Ovary (tissue), 9 donors: ENCODE data around the gene CASP7. TPM values are rescaled to one million over a fixed set of nuclear protein-coding genes. Genes with fewer than 3 reads are reported as not detected.

Source experiments
- DNase-seq, 5 donors: peaks; one replicate each; pipeline ENCODE4 v3.0.0-alpha.2; 2019 to 2020
- H3K27ac ChIP-seq, 2 donors: fragments of 200-600 bp; one replicate each; pipeline versions ENCODE4 v1.5.1 to v1.8.0; 2019 to 2022
- H3K27me3 ChIP-seq: fragments of 200-600 bp; one replicate; pipeline ENCODE4 v1.8.0; 2022
- H3K36me3 ChIP-seq: fragments of 200-600 bp; sonication (generic); one replicate; pipeline ENCODE4 v1.5.1; 2019
- H3K4me1 ChIP-seq: one replicate; pipeline ENCODE4 v1.8.1; 2013; ENCODE audit warnings: mild to moderate bottlenecking, moderate library complexity; ENCODE audit not compliant: insufficient read depth
- H3K4me3 ChIP-seq: fragments of 200-600 bp; sonication (generic); one replicate; pipeline ENCODE4 v1.5.1; 2017
- H3K9me3 ChIP-seq, 2 donors: fragments of 200-600 bp in 1 of 2; sonication (generic) in 1 of 2; one replicate each; pipeline versions ENCODE4 v1.5.1 to v1.8.1; 2013 to 2019; ENCODE audit warnings: mild to moderate bottlenecking in 1 of 2, moderate library complexity in 1 of 2
- EP300 ChIP-seq: sonication (generic); formaldehyde crosslinking; IDR thresholded peaks from one replicate; pipeline ENCODE4 v1.6.1; 2017; ENCODE audit warnings: antibody characterized with exemption
- POLR2A ChIP-seq: fragments of 450-650 bp; IDR thresholded peaks from one replicate; pipeline ENCODE4 v1.6.1; 2017; ENCODE audit warnings: antibody characterized with exemption, mild to moderate bottlenecking, moderate library complexity
- WGBS, 3 donors: extraction: QIAGEN DNeasy Blood & Tissue Kit in 1 of 3; methylation state at CpG; one replicate each; pipeline versions ENCODE4 v1.1.5 to v1.1.7; 2013 to 2017; 5-methylcytosine and 5-hydroxymethylcytosine counted together
- intact Hi-C, 4 donors: fragments of 100-400 bp; cut with DNase I; formaldehyde crosslinking; loops; one replicate each; pipeline versions ENCODE4 v1.11.0 to v1.15.1; 2022 to 2023
- polyA plus RNA-seq, 2 donors: library from polyadenylated mRNA; stranded (reverse); fragments of 200-250 nt in 1 of 2; fragments of 350-450 nt in 1 of 2; fragmentation: Illumina TruSeq in 1 of 2; extraction: RNeasy Lipid Tissue Mini Kit (QIAGEN cat#74804) in 1 of 2; gene quantifications; one replicate each; pipeline ENCODE4 v1.2.3, GENCODE V29; 2013 to 2014
- total RNA-seq, 7 donors: library from RNA; depleted of rRNA in 2 of 7; stranded (reverse); fragments of >200 nt in 2 of 7; fragmentation: NEBNext Ultra II Directional in 3 of 7; extraction: Animal tissue kit (Norgen Biotek cat#: 25700) in 3 of 7; gene quantifications; one replicate each; pipeline versions ENCODE4 v1.1.0 to v1.2.4, GENCODE V29; 2016 to 2023
- TF ChIP-seq, protein P1 (sequence below), 3 donors: fragments of 450-650 bp in 2 of 3; fragments of 200-600 bp in 1 of 3; IDR thresholded peaks; one replicate each; pipeline versions ENCODE4 v1.5.1 to v1.8.0; 2016 to 2022; ENCODE audit warnings: antibody characterized with exemption in 3 of 3, mild to moderate bottlenecking in 1 of 3
- donor health status: DM: no; HTN: no; CAD: no; lungs with moderate emphysema.
- donor health status: DM: no; HTN: no; CAD: no.
- donor health status: Bipolar disorder and iron deficiency.
- donor health status: DM: yes; HTN: yes; CAD: no.
- donor health status: DM: no; HTN: no; CAD: no.
- donor health status: DM: yes; HTN: yes; CAD: no.

CASP7 gene
- total and polyA plus RNA-seq, 9 donors = 8.0 to 24.7 (median 13.8) TPM

DNA sequence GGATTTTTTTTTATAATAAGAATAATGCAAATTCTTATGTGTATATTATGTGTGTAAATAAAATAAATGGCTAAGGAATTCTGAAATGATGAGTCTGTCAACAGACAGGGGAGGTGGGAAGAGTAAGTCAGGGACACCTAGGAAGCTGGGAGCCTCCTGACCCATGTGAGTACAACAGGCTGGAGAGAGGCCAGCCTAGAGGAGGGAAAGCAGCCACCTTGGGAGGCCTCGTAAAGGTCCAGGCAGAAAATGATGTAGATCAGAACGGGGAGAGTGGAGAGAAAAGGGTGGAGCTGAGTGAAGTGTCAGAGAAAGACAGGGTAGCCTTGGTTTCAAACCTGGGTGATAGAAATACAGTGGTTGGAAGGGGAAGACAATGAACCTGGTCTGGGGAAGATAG lies 22.8 kb upstream of the CASP7 start:
- intact Hi-C loops = no loop called here

DNA sequence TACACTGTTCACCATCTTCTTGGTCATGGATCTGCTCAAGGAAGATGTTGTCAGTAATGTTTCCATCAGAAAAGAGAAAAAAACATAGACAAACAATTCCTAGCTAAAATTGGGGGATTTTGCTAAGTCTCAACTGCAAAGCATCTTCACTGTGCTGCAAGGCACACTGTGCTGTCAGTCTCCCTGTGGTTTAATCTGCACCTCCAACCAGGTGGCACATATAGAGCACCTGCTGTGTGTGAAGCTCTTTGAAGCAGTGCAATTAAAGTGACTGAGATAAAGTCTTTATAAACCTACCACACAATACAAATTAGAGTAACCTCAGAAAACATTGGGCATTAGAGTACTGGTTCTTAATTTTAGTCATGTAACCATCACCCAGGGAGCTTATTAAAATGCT lies 22.2 kb upstream of the CASP7 start:
- intact Hi-C loops = no loop called here
- no peak for DNase-seq
- no peak overlapping the region for H3K27ac ChIP-seq
- H3K36me3 ChIP-seq = no peaks in the 10 kb centered on the region
- H3K4me1 ChIP-seq = no peaks in the 10 kb centered on the region
- H3K27me3 ChIP-seq = no peaks in the 10 kb centered on the region
- no peaks in the 10 kb centered on the region for H3K9me3 ChIP-seq
- no peak overlapping the region for H3K4me3 ChIP-seq
- no peak for TF ChIP-seq EP300
- TF ChIP-seq, protein P1, sequence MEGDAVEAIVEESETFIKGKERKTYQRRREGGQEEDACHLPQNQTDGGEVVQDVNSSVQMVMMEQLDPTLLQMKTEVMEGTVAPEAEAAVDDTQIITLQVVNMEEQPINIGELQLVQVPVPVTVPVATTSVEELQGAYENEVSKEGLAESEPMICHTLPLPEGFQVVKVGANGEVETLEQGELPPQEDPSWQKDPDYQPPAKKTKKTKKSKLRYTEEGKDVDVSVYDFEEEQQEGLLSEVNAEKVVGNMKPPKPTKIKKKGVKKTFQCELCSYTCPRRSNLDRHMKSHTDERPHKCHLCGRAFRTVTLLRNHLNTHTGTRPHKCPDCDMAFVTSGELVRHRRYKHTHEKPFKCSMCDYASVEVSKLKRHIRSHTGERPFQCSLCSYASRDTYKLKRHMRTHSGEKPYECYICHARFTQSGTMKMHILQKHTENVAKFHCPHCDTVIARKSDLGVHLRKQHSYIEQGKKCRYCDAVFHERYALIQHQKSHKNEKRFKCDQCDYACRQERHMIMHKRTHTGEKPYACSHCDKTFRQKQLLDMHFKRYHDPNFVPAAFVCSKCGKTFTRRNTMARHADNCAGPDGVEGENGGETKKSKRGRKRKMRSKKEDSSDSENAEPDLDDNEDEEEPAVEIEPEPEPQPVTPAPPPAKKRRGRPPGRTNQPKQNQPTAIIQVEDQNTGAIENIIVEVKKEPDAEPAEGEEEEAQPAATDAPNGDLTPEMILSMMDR (IDR thresholded peaks at IDR 0.05) = no peak

More for the DNA sequence above, 22.8 kb upstream of the CASP7 start:
- Histone ChIP-seq H3K27me3 (no peaks in the 10 kb centered on the region), H3K4me1 (no peaks in the 10 kb centered on the region), H3K4me3 (no peak overlapping the region), H3K36me3 (no peaks in the 10 kb centered on the region), H3K9me3 (no peaks in the 10 kb centered on the region), H3K27ac (no peak overlapping the region)
- no peak for DNase-seq
- WGBS, 3 donors = 18 to 28% (median 23%) methylated on average over 2 of the region's 2 CpGs
- TF ChIP-seq, protein P1 (IDR thresholded peaks at IDR 0.05) = no peak
- TF ChIP-seq EP300 (no peak), POLR2A (no peak)

GRCh38 chr10:113661332-113661731 lies 18.4 kb upstream of the CASP7 start:
- 88 to 94% (median 88%) methylated on average over 2 of the region's 2 CpGs for WGBS, 3 donors
- DNase-seq = no peak
- no peak overlapping the region for H3K27ac ChIP-seq
- H3K4me3 ChIP-seq = no peak overlapping the region
- no peak for TF ChIP-seq POLR2A
- TF ChIP-seq, protein P1 (IDR thresholded peaks at IDR 0.05) = no peak
- TF ChIP-seq EP300 = no peak
- intact Hi-C loops = no loop called here
- H3K4me1 ChIP-seq = no peaks in the 10 kb centered on the region
- H3K36me3 ChIP-seq = no peaks in the 10 kb centered on the region
- no peaks in the 10 kb centered on the region for H3K27me3 ChIP-seq
- no peaks in the 10 kb centered on the region for H3K9me3 ChIP-seq

- Histone ChIP-seq H3K4me1 (no peaks in the 10 kb centered on the region), H3K27ac (no peak overlapping the region), H3K27me3 (no peaks in the 10 kb centered on the region), H3K4me3 (no peak overlapping the region), H3K36me3 (no peaks in the 10 kb centered on the region), H3K9me3 (no peaks in the 10 kb centered on the region)
- intact Hi-C loops = no loop called here
- no peak for TF ChIP-seq POLR2A
- TF ChIP-seq EP300 = no peak
- TF ChIP-seq, protein P1 (IDR thresholded peaks at IDR 0.05) = no peak
- 72 to 77% (median 75%) methylated on average over 5 of the region's 5 CpGs for WGBS, 3 donors
- no peak for DNase-seq
These were observed 16.6 kb upstream of the CASP7 start for GRCh38 chr10:113663142-113663541.

GRCh38 chr10:113663908-113664307 lies 15.8 kb upstream of the CASP7 start, which contains the start of gene NRAP:
Gene NRAP (minus strand): TSS chr10:113664041. CDS start chr10:113663882, 159 bp downstream.
- no peak for DNase-seq
- TF ChIP-seq EP300 = no peak
- TF ChIP-seq, protein P1 (IDR thresholded peaks at IDR 0.05) = no peak
- TF ChIP-seq POLR2A = no peak
- intact Hi-C loops = no loop called here
- Histone ChIP-seq H3K27me3 (no peaks in the 10 kb centered on the region), H3K9me3 (no peaks in the 10 kb centered on the region), H3K4me1 (no peaks in the 10 kb centered on the region), H3K4me3 (no peak within 1 kb of the TSS), H3K36me3 (no peaks in the 10 kb centered on the region), H3K27ac (no peak within 1 kb of the TSS)
- 85 to 91% (median 85%) methylated on average over 5 of the region's 5 CpGs for WGBS, 3 donors
